HCT116 (cell line): ENCODE data around the gene STING1. TPM values are rescaled to one million over a fixed set of nuclear protein-coding genes. Genes with fewer than 3 reads are reported as not detected.

Experiments
- ATAC-seq: fragments of 200-7000 bp; cut with Tn5 transposase; 2 replicates; pipeline ENCODE4 v1.9.1; 2020; ENCODE audit warnings: mild to moderate bottlenecking, moderate library complexity
- BruUV-seq: library from RNA; stranded (reverse); fragments of 400-500 nt; replicated peaks from 2 replicates; lab custom pipeline; 2021; lab: Mats Ljungman, UMichigan
- CTCF ChIA-PET: fragments of 300-600 bp; sonication (Branson Sonifier 250); formaldehyde crosslinking; loops from one replicate; lab custom pipeline; 2021; ENCODE audit warnings: antibody characterized with exemption; lab: Charles Lee
- POLR2A ChIA-PET: fragments of 300-600, 350-600 bp; sonication (Branson Sonifier 250); formaldehyde crosslinking; loops from one replicate; lab custom pipeline; 2021; ENCODE audit warnings: antibody characterized with exemption; lab: Charles Lee
- RAD21 ChIA-PET, 2 experiments: fragments of 300-600 bp; sonication (Branson Sonifier 250); formaldehyde crosslinking; loops; one replicate each; lab custom pipeline; 2023; ENCODE audit warnings: low total read pairs in 2 of 2; ENCODE audit not compliant: uncharacterized antibody in 2 of 2, unreplicated experiment in 2 of 2, low non-redundant PET in 1 of 2; lab: Charles Lee
- DNase-seq: peaks from one replicate; pipeline ENCODE4 v3.0.0-alpha.2; 2010; ENCODE audit warnings: low read depth, low spot score
- H2AFZ ChIP-seq: fragments of 200-600 bp; shearing (Covaris generic), sonication (generic); 2 replicates; pipeline ENCODE4 v1.6.1; 2017; ENCODE audit warnings: low read depth, mixed run types, mixed read lengths, antibody characterized with exemption, low read length; ENCODE audit not compliant: poor library complexity, severe bottlenecking
- H3K27ac ChIP-seq: 2 replicates; pipeline ENCODE4 v1.5.1; 2012; ENCODE audit warnings: low read depth, low read length
- H3K27me3 ChIP-seq: fragments of 200-600 bp; sonication (generic); 2 replicates; pipeline ENCODE4 v1.6.1; 2016; ENCODE audit warnings: mixed run types, low read length, mixed read lengths; ENCODE audit not compliant: insufficient read depth
- H3K36me3 ChIP-seq, 2 experiments: fragments of 200-500 bp in 1 of 2; fragments of 200-600 bp in 1 of 2; sonication (Bioruptor generic) in 1 of 2; sonication (generic) in 1 of 2; 2 replicates each; pipeline versions ENCODE4 v1.5.1 to v1.6.1; 2014 to 2016; ENCODE audit warnings: low read length in 2 of 2, inconsistent platforms in 1 of 2, mixed read lengths in 1 of 2, mixed run types in 1 of 2; ENCODE audit not compliant: insufficient read depth in 2 of 2, control insufficient read depth in 1 of 2
- H3K4me1 ChIP-seq, 2 experiments: fragments of 200-600 bp in 1 of 2; sonication (generic) in 1 of 2; 2 replicates each; pipeline versions ENCODE4 v1.5.1 to v1.6.1; 2012 to 2017; ENCODE audit warnings: low read length in 2 of 2, inconsistent platforms in 1 of 2, mild to moderate bottlenecking in 1 of 2, mixed read lengths in 1 of 2, mixed run types in 1 of 2, moderate library complexity in 1 of 2; ENCODE audit not compliant: insufficient read depth in 2 of 2, control insufficient read depth in 1 of 2
- H3K4me2 ChIP-seq: fragments of 200-600 bp; sonication (generic); 2 replicates; pipeline ENCODE4 v1.6.1; 2017; ENCODE audit warnings: mixed run types, low read length, mixed read lengths
- H3K4me3 ChIP-seq, 2 experiments: fragments of 200-600 bp in 1 of 2; sonication (generic) in 1 of 2; replicated peaks in 1 of 2; 2 replicates each; pipeline ENCODE4 v1.5.1; 2011 to 2016; ENCODE audit warnings: low read length in 2 of 2, control low read depth in 1 of 2, low read depth in 1 of 2, mild to moderate bottlenecking in 1 of 2, mixed read lengths in 1 of 2, mixed run types in 1 of 2
- H3K79me2 ChIP-seq: fragments of 200-600 bp; sonication (generic); 2 replicates; pipeline ENCODE4 v1.6.1; 2017; ENCODE audit warnings: mild to moderate bottlenecking, mixed run types, low read length, moderate library complexity, mixed read lengths; ENCODE audit not compliant: insufficient read depth
- H3K9ac ChIP-seq: fragments of 200-600 bp; sonication (generic); 2 replicates; pipeline ENCODE4 v1.6.1; 2016; ENCODE audit warnings: low read length, mixed read lengths
- H3K9me2 ChIP-seq: fragments of 200-600 bp; sonication (generic), shearing (Covaris generic); 2 replicates; pipeline ENCODE4 v1.6.1; 2017; ENCODE audit warnings: mixed run types, mild to moderate bottlenecking, moderate library complexity; ENCODE audit not compliant: insufficient read depth
- H3K9me3 ChIP-seq, 2 experiments: fragments of 200-500 bp in 1 of 2; fragments of 200-600 bp in 1 of 2; sonication (Bioruptor generic) in 1 of 2; sonication (generic) in 1 of 2; 2 replicates each; pipeline ENCODE4 v1.6.1; 2014 to 2017; ENCODE audit warnings: low read length in 2 of 2, mixed read lengths in 2 of 2, inconsistent platforms in 1 of 2, low read depth in 1 of 2, mild to moderate bottlenecking in 1 of 2, mixed run types in 1 of 2, moderate library complexity in 1 of 2; ENCODE audit not compliant: control insufficient read depth in 1 of 2, insufficient read depth in 1 of 2
- H4K20me1 ChIP-seq: fragments of 200-600 bp; sonication (generic), shearing (Covaris generic); 2 replicates; pipeline ENCODE4 v1.6.1; 2017; ENCODE audit warnings: mixed run types, mild to moderate bottlenecking, moderate library complexity; ENCODE audit not compliant: insufficient read depth
- ATF3 ChIP-seq: IDR thresholded peaks from 2 replicates; pipeline ENCODE4 v1.6.1; 2012
- CEBPB ChIP-seq: IDR thresholded peaks from 2 replicates; pipeline ENCODE4 v1.6.1; 2012; ENCODE audit warnings: low read depth
- JUND ChIP-seq: IDR thresholded peaks from 2 replicates; pipeline ENCODE4 v1.6.1; 2012
- MAX ChIP-seq: IDR thresholded peaks from 2 replicates; pipeline ENCODE4 v1.6.1; 2012
- POLR2A ChIP-seq: IDR thresholded peaks from 2 replicates; pipeline ENCODE4 v1.7.0; 2011; ENCODE audit warnings: borderline replicate concordance; ENCODE audit not compliant: insufficient read depth, insufficient read length; ENCODE audit errors: extremely low read depth
- POLR2AphosphoS5 ChIP-seq: IDR thresholded peaks from 2 replicates; pipeline ENCODE4 v1.6.1; 2011; ENCODE audit warnings: mild to moderate bottlenecking, low read depth, low read length, moderate library complexity
- SIN3A ChIP-seq: IDR thresholded peaks from 2 replicates; pipeline ENCODE4 v1.6.1; 2012; ENCODE audit warnings: low read depth
- TCF7L2 ChIP-seq: IDR thresholded peaks from 2 replicates; pipeline ENCODE4 v1.7.0; 2011; ENCODE audit warnings: borderline replicate concordance, inconsistent platforms; ENCODE audit not compliant: insufficient read depth, insufficient read length; ENCODE audit errors: extremely low read depth
- YY1 ChIP-seq: IDR thresholded peaks from 2 replicates; pipeline ENCODE4 v1.6.1; 2011; ENCODE audit warnings: low read length, low read depth, moderate library complexity, mild to moderate bottlenecking; ENCODE audit not compliant: insufficient replicate concordance; ENCODE audit errors: extremely low read depth
- ZFX ChIP-seq: fragments of 450-650 bp; IDR thresholded peaks from 2 replicates; pipeline ENCODE4 v1.6.1; 2017
- ZNF274 ChIP-seq: fragments of 200-500 bp; sonication (Bioruptor generic); IDR thresholded peaks from 2 replicates; pipeline ENCODE4 v1.6.1; 2014; ENCODE audit warnings: mild to moderate bottlenecking, low read depth, low read length, inconsistent platforms
- intact Hi-C: fragments of 100-400 bp; cut with micrococcal nuclease; formaldehyde crosslinking; loops from 2 replicates; pipeline ENCODE4 v1.10.0; 2022
- total RNA-seq: library from RNA; stranded (reverse); gene quantifications from one replicate; pipeline ENCODE4 v1.2.1, GENCODE V29; 2021; ENCODE audit not compliant: unreplicated experiment
- TF ChIP-seq, protein P1 (sequence below): IDR thresholded peaks from 2 replicates; pipeline ENCODE4 v1.6.1; 2012; ENCODE audit warnings: low read depth
- TF ChIP-seq, protein P2 (sequence below): IDR thresholded peaks from 2 replicates; pipeline ENCODE4 v1.6.1; 2011; ENCODE audit warnings: mild to moderate bottlenecking, low read length, moderate library complexity; ENCODE audit not compliant: insufficient replicate concordance; ENCODE audit errors: extremely low read depth

The STING1 gene
- total RNA-seq, 1 experiment from 2014 or later: 17.7 TPM

DNA sequence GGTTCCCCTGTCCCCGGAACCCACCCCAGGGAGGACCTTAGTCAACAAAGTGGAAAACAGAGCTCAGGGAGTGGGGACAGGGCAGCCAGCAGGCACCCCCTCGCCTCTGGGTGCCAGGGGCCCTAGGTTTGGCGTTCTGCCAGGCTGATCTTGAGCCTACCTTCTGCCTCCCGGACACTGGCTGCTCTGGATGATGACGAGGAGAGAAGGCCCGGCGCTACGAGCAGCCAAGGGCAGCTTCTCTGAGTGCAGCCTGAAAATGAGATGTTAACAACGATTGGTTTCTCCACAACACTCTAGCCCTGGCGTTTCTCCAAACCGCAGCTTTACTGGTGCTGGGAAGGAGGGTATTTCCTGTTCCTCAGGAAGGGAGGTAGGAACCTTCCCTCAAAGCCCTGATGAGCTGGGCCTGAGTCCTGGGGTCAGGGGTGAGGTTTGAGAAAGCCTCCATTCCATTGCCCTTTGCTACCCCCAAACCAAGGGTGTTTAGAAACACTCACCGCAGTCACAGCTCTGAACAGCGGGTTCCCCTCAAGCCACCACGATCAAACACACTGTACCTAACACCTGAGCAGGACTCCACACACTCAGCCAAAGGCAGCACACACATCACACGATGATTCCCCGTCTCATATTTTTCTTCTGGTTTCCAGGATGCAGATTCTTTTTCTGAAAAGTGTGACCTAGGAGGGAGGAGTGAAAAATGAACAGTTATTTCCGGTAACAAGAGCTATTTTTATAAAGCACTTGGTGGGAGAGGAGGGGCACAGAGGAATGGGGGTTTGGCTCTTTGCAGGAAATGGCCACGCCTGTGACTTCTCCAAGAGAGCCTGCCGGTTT lies at the start of gene STING1 (continued):
- TF ChIP-seq, protein P1, sequence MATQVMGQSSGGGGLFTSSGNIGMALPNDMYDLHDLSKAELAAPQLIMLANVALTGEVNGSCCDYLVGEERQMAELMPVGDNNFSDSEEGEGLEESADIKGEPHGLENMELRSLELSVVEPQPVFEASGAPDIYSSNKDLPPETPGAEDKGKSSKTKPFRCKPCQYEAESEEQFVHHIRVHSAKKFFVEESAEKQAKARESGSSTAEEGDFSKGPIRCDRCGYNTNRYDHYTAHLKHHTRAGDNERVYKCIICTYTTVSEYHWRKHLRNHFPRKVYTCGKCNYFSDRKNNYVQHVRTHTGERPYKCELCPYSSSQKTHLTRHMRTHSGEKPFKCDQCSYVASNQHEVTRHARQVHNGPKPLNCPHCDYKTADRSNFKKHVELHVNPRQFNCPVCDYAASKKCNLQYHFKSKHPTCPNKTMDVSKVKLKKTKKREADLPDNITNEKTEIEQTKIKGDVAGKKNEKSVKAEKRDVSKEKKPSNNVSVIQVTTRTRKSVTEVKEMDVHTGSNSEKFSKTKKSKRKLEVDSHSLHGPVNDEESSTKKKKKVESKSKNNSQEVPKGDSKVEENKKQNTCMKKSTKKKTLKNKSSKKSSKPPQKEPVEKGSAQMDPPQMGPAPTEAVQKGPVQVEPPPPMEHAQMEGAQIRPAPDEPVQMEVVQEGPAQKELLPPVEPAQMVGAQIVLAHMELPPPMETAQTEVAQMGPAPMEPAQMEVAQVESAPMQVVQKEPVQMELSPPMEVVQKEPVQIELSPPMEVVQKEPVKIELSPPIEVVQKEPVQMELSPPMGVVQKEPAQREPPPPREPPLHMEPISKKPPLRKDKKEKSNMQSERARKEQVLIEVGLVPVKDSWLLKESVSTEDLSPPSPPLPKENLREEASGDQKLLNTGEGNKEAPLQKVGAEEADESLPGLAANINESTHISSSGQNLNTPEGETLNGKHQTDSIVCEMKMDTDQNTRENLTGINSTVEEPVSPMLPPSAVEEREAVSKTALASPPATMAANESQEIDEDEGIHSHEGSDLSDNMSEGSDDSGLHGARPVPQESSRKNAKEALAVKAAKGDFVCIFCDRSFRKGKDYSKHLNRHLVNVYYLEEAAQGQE: no peak
- TF ChIP-seq MAX: peak; percentile 30; the same call in 1 of the 2 replicates
- TF ChIP-seq ZNF274: no peak

- Histone ChIP-seq H3K9me3 (no peaks in the 10 kb centered on the region), H3K79me2 (no peaks in the 10 kb centered on the region), H3K27ac (no peak overlapping the region), H3K36me3 (no peaks in the 10 kb centered on the region), H3K27me3 (no peaks in the 10 kb centered on the region), H3K4me1 (no peaks in the 10 kb centered on the region), H3K4me3 (no peak overlapping the region), H3K9ac (no peak overlapping the region), H3K9me2 (no peaks in the 10 kb centered on the region), H4K20me1 (no peaks in the 10 kb centered on the region), H2AFZ (no peak overlapping the region), H3K4me2 (no peak overlapping the region)
- BruUV-seq: no TSS peak
- ATAC-seq (no peak), DNase-seq (no peak)
- ChIA-PET CTCF (no interaction called here), POLR2A (no interaction called here), RAD21 (no interaction called here)
- intact Hi-C loops: no loop called here
- TF ChIP-seq TCF7L2: no peak
- no peak for TF ChIP-seq JUND
- TF ChIP-seq, protein P2, sequence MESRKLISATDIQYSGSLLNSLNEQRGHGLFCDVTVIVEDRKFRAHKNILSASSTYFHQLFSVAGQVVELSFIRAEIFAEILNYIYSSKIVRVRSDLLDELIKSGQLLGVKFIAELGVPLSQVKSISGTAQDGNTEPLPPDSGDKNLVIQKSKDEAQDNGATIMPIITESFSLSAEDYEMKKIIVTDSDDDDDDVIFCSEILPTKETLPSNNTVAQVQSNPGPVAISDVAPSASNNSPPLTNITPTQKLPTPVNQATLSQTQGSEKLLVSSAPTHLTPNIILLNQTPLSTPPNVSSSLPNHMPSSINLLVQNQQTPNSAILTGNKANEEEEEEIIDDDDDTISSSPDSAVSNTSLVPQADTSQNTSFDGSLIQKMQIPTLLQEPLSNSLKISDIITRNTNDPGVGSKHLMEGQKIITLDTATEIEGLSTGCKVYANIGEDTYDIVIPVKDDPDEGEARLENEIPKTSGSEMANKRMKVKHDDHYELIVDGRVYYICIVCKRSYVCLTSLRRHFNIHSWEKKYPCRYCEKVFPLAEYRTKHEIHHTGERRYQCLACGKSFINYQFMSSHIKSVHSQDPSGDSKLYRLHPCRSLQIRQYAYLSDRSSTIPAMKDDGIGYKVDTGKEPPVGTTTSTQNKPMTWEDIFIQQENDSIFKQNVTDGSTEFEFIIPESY: no peak
- TF ChIP-seq ATF3: no peak
- TF ChIP-seq, protein P1: no peak
- no peak for TF ChIP-seq SIN3A
- no peak for TF ChIP-seq POLR2A
- TF ChIP-seq ZFX: no peak
- TF ChIP-seq YY1: no peak
- TF ChIP-seq MAX: no peak
- TF ChIP-seq CEBPB: no peak
- TF ChIP-seq POLR2AphosphoS5: no peak
Measured at GRCh38 chr5:139531772-139532169, 49.2 kb upstream of the STING1 start.
